Midbrain (tissue), 1 donor: ENCODE results near the gene LRP1.

Experiments
- DNase-seq: peaks from one replicate; lab custom pipeline; 2025; lab: John Stamatoyannopoulos, UW

Gene LRP1

GRCh38 chr12:57135527-57136326 is 7.4 kb downstream of the LRP1 start:
- peak; percentile 77 for DNase-seq

- no peak for DNase-seq
Observed at GRCh38 chr12:57138526-57139272, 10.4 kb downstream of the LRP1 start.

GRCh38 chr12:57139796-57140649 is 11.7 kb downstream of the LRP1 start:
- no peak for DNase-seq

- DNase-seq = no peak
Observed at GRCh38 chr12:57141249-57141648, 13.0 kb downstream of the LRP1 start.

- no peak for DNase-seq
Observed at GRCh38 chr12:57142121-57142520, 13.8 kb downstream of the LRP1 start.

GRCh38 chr12:57142727-57143126 is 14.4 kb downstream of the LRP1 start:
- peak; percentile 50 for DNase-seq

GRCh38 chr12:57143454-57143853 is 15.2 kb downstream of the LRP1 start:
- DNase-seq = no peak

- peak; percentile 55 for DNase-seq
Observed at GRCh38 chr12:57145460-57146059, 17.3 kb downstream of the LRP1 start.

- DNase-seq = no peak
Observed at GRCh38 chr12:57146092-57146491, 17.8 kb downstream of the LRP1 start.

GRCh38 chr12:57146961-57147944 is 19.0 kb downstream of the LRP1 start, which contains the start of gene LRP1-AS:
Gene LRP1-AS, minus strand, starts transcription at chr12:57147619.
- peak; percentile 17 for DNase-seq

- peak; percentile 40 for DNase-seq
Observed at GRCh38 chr12:57148469-57149244, 20.4 kb downstream of the LRP1 start.

GRCh38 chr12:57149245-57149900 is 21.1 kb downstream of the LRP1 start:
- DNase-seq = peak; percentile 14

GRCh38 chr12:57150400-57151000 is 22.2 kb downstream of the LRP1 start:
- no peak for DNase-seq

- DNase-seq = no peak
Observed at GRCh38 chr12:57151741-57152630, 23.7 kb downstream of the LRP1 start.

- peak; percentile 28 for DNase-seq
Observed at GRCh38 chr12:57152639-57153038, 24.4 kb downstream of the LRP1 start.

- no peak for DNase-seq
Observed at GRCh38 chr12:57153415-57153997, 25.2 kb downstream of the LRP1 start.

GRCh38 chr12:57154076-57154475 is 25.8 kb downstream of the LRP1 start:
- DNase-seq = no peak
